Keratinocyte (primary cell): ENCODE results near the gene TUBGCP3. TPM values are rescaled to one million over a fixed set of nuclear protein-coding genes. Genes with fewer than 3 reads are reported as not detected.

Experiments used
- DNase-seq: peaks from one replicate; pipeline ENCODE4 v3.0.0-alpha.2; 2011; ENCODE audit warnings: low read depth, missing footprints, low spot score
- FAIRE-seq: peaks from 2 replicates; lab custom pipeline; 2011; peaks lifted over from hg19 to GRCh38; lab: Jason Lieb, UNC
- H2AFZ ChIP-seq: 2 replicates; pipeline ENCODE4 v1.6.0; 2012; ENCODE audit warnings: low read length, control low read depth, inconsistent platforms; ENCODE audit not compliant: control insufficient read depth
- H3K27ac ChIP-seq: 2 replicates; pipeline ENCODE4 v1.5.1; 2011; ENCODE audit warnings: low read length; ENCODE audit not compliant: control insufficient read depth, insufficient read depth
- H3K27me3 ChIP-seq: 3 replicates; pipeline ENCODE4 v1.6.0; 2011; ENCODE audit warnings: low read length; ENCODE audit not compliant: control insufficient read depth, insufficient read depth; ENCODE audit errors: extremely low read depth
- H3K36me3 ChIP-seq, 2 experiments: 2 replicates in 1 of 2; 3 replicates in 1 of 2; pipeline ENCODE4 v1.5.1; 2011; ENCODE audit warnings: low read length in 2 of 2, mild to moderate bottlenecking in 1 of 2; ENCODE audit not compliant: control insufficient read depth in 2 of 2, insufficient read depth in 2 of 2; ENCODE audit errors: extremely low read depth in 1 of 2
- H3K4me1 ChIP-seq: 3 replicates; pipeline ENCODE4 v1.5.1; 2011; ENCODE audit warnings: low read length; ENCODE audit not compliant: control insufficient read depth, insufficient read depth; ENCODE audit errors: extremely low read depth
- H3K4me2 ChIP-seq: 3 replicates; pipeline ENCODE4 v1.6.0; 2011; ENCODE audit warnings: low read depth, low read length; ENCODE audit not compliant: control insufficient read depth, insufficient read depth; ENCODE audit errors: extremely low read depth
- H3K4me3 ChIP-seq, 3 experiments: fragments of 200-600 bp in 1 of 3; sonication (generic) in 1 of 3; 2 replicates in 2 of 3; 3 replicates in 1 of 3; pipeline ENCODE4 v1.5.1; 2011 to 2016; ENCODE audit warnings: low read length in 3 of 3, mild to moderate bottlenecking in 3 of 3, control low read depth in 2 of 3, inconsistent platforms in 1 of 3, low read depth in 1 of 3, mixed read lengths in 1 of 3, mixed run types in 1 of 3, moderate library complexity in 1 of 3; ENCODE audit not compliant: control insufficient read depth in 2 of 3, insufficient read depth in 2 of 3; ENCODE audit errors: extremely low read depth in 1 of 3
- H3K79me2 ChIP-seq: 2 replicates; pipeline ENCODE4 v1.6.0; 2012; ENCODE audit warnings: low read length; ENCODE audit not compliant: control insufficient read depth, insufficient read depth
- H3K9ac ChIP-seq: 3 replicates; pipeline ENCODE4 v1.6.0; 2011; ENCODE audit warnings: low read length; ENCODE audit not compliant: control insufficient read depth, insufficient read depth; ENCODE audit errors: extremely low read depth
- H3K9me1 ChIP-seq: 3 replicates; pipeline ENCODE4 v1.6.0; 2011; ENCODE audit warnings: low read length; ENCODE audit not compliant: control insufficient read depth, insufficient read depth; ENCODE audit errors: extremely low read depth
- H3K9me3 ChIP-seq: 2 replicates; pipeline ENCODE4 v1.5.1; 2012; ENCODE audit warnings: low read depth, low read length; ENCODE audit not compliant: control insufficient read depth
- H4K20me1 ChIP-seq: 3 replicates; pipeline ENCODE4 v1.6.0; 2011; ENCODE audit warnings: low read length; ENCODE audit not compliant: control insufficient read depth, insufficient read depth; ENCODE audit errors: extremely low read depth
- CTCF ChIP-seq, 3 experiments: IDR thresholded peaks in 1 of 3; conservative IDR thresholded peaks in 1 of 3; optimal IDR thresholded peaks in 1 of 3; 2 replicates in 2 of 3; 3 replicates in 1 of 3; pipeline versions ENCODE3 to v1.5.1; 2011; ENCODE audit warnings: low read length in 3 of 3, mild to moderate bottlenecking in 3 of 3, moderate library complexity in 2 of 3, control low read depth in 1 of 3, inconsistent platforms in 1 of 3; ENCODE audit not compliant: insufficient read depth in 2 of 3; ENCODE audit errors: extremely low read depth in 1 of 3
- EZH2 ChIP-seq: IDR thresholded peaks from one replicate; pipeline ENCODE4 v1.6.1; 2012; ENCODE audit warnings: inconsistent platforms, mild to moderate bottlenecking, low read length, moderate library complexity
- dilution Hi-C: fragments of 300-500 bp; cut with MboI; formaldehyde crosslinking; loops from one replicate; pipeline ENCODE4 v1.7.0; 2020; ENCODE audit warnings: low sequenced_read_pairs; ENCODE audit not compliant: extremely low pct_ligation_motif_present
- polyA plus RNA-seq, 5 experiments: library from polyadenylated mRNA; depleted of rRNA in 3 of 5; stranded (reverse) in 3 of 5; stranded (forward) in 1 of 5; unstranded in 1 of 5; fragments of >200 nt; gene quantifications; 1 replicate in 1 of 5; 2 replicates in 3 of 5; 3 replicates in 1 of 5; pipeline versions ENCODE4 v1.2.1 to v1.2.3, GENCODE V29; 2011 to 2012; ENCODE audit warnings: missing spikeins in 2 of 5, low read depth in 1 of 5, low replicate concordance in 1 of 5

The TUBGCP3 gene
- polyA plus RNA-seq, 1 donor (not counting 4 experiments of a cell fraction or from before 2014, with no cell fraction given) = 14.0 TPM

GRCh38 chr13:112457485-112457884 is 130.5 kb downstream of the TUBGCP3 start:
- Histone ChIP-seq H3K9me3 (no peaks in the 10 kb centered on the region), H3K9me1 (no peaks in the 10 kb centered on the region), H3K79me2 (no peaks in the 10 kb centered on the region), H3K9ac (no peak overlapping the region), H2AFZ (no peak overlapping the region), H4K20me1 (no peaks in the 10 kb centered on the region), H3K27ac (no peak overlapping the region), H3K4me1 (no peaks in the 10 kb centered on the region), H3K4me2 (no peak overlapping the region), H3K36me3 (no peaks in the 10 kb centered on the region), H3K4me3 (no peak overlapping the region), H3K27me3 (no peaks in the 10 kb centered on the region)
- TF ChIP-seq EZH2 = no peak
- FAIRE-seq = no peak
- DNase-seq = no peak
- dilution Hi-C loops = no loop called here

GRCh38 chr13:112457081-112457480 is 130.9 kb downstream of the TUBGCP3 start:
- Histone ChIP-seq H3K79me2 (no peaks in the 10 kb centered on the region), H3K4me2 (no peak overlapping the region), H3K27ac (no peak overlapping the region), H3K9ac (no peak overlapping the region), H3K9me1 (no peaks in the 10 kb centered on the region), H3K9me3 (no peaks in the 10 kb centered on the region), H2AFZ (no peak overlapping the region), H3K4me1 (no peaks in the 10 kb centered on the region), H3K36me3 (no peaks in the 10 kb centered on the region), H4K20me1 (no peaks in the 10 kb centered on the region), H3K4me3 (no peak overlapping the region), H3K27me3 (no peaks in the 10 kb centered on the region)
- dilution Hi-C loops = no loop called here
- TF ChIP-seq CTCF (optimal IDR thresholded peaks at IDR 0.05 in 1 of 3, IDR thresholded peaks at IDR 0.05 in 1 of 3, conservative IDR thresholded peaks at IDR 0.05 in 1 of 3; ENCODE audit: extremely low read depth in 1 of 3, insufficient read depth in 2 of 3, low read length in 3 of 3) (no peak), EZH2 (no peak)
- no peak for FAIRE-seq
- DNase-seq = no peak
